SU-DHL-6 (cell line): ENCODE measurements around the gene PCP2.

ENCODE experiments used
- H2AFZ ChIP-seq: fragments of 200-600 bp; sonication (generic); 2 replicates; pipeline ENCODE4 v1.6.1; 2014; ENCODE audit warnings: low read depth, mild to moderate bottlenecking, moderate library complexity, mixed read lengths, antibody characterized with exemption, low read length; ENCODE audit not compliant: severe bottlenecking
- H3F3A ChIP-seq: fragments of 200-600 bp; shearing (Covaris generic); 2 replicates; pipeline ENCODE4 v1.6.0; 2016; ENCODE audit warnings: antibody characterized with exemption, mild to moderate bottlenecking; ENCODE audit not compliant: insufficient read depth
- H3K27ac ChIP-seq: fragments of 200-600 bp; sonication (generic); 2 replicates; pipeline ENCODE4 v1.5.1; 2016; ENCODE audit warnings: low read depth, mild to moderate bottlenecking, low read length, moderate library complexity, mixed read lengths
- H3K27me3 ChIP-seq: fragments of 200-600 bp; sonication (generic), shearing (Covaris generic); 2 replicates; pipeline ENCODE4 v1.6.0; 2014; ENCODE audit warnings: mild to moderate bottlenecking, low read length
- H3K36me3 ChIP-seq: fragments of 200-600 bp; sonication (generic); 2 replicates; pipeline ENCODE4 v1.6.1; 2014; ENCODE audit warnings: mild to moderate bottlenecking, low read length, mixed read lengths
- H3K4me2 ChIP-seq: fragments of 300-600, 200-600 bp; shearing (Covaris generic), sonication (generic); 2 replicates; pipeline ENCODE4 v1.6.0; 2014; ENCODE audit warnings: low read length, low read depth, mild to moderate bottlenecking; ENCODE audit not compliant: poor library complexity, severe bottlenecking
- H3K4me3 ChIP-seq: fragments of 200-600 bp; sonication (generic); 2 replicates; pipeline ENCODE4 v1.5.1; 2014; ENCODE audit warnings: antibody characterized with exemption, low read length, mild to moderate bottlenecking, mixed read lengths; ENCODE audit not compliant: insufficient read depth, poor library complexity, severe bottlenecking
- H3K79me2 ChIP-seq: fragments of 200-600 bp; sonication (generic); 2 replicates; pipeline ENCODE4 v1.6.1; 2014; ENCODE audit warnings: mild to moderate bottlenecking, low read length, moderate library complexity; ENCODE audit not compliant: insufficient read depth
- H3K9ac ChIP-seq: fragments of 200-600 bp; sonication (generic); 2 replicates; pipeline ENCODE4 v1.7.0; 2014; ENCODE audit warnings: mild to moderate bottlenecking, low read length
- H3K9me2 ChIP-seq: fragments of 200-600 bp; sonication (generic); replicated peaks from 2 replicates; pipeline ENCODE4 v1.6.1; 2014; ENCODE audit warnings: low read length; ENCODE audit not compliant: insufficient read depth
- H3K9me3 ChIP-seq: fragments of 200-600 bp; sonication (generic); 2 replicates; pipeline ENCODE4 v1.6.1; 2014; ENCODE audit warnings: low read length, mixed read lengths; ENCODE audit not compliant: insufficient read depth
- H4K20me1 ChIP-seq: fragments of 200-600 bp; sonication (generic); 2 replicates; pipeline ENCODE4 v1.6.1; 2014; ENCODE audit warnings: low read depth, mild to moderate bottlenecking, antibody characterized with exemption, low read length, moderate library complexity, mixed read lengths
- EZH2phosphoT487 ChIP-seq: fragments of 200-600 bp; sonication (generic), shearing (Covaris generic); conservative IDR thresholded peaks from 2 replicates; pipeline ENCODE4 v1.6.1; 2018; ENCODE audit warnings: mild to moderate bottlenecking, antibody characterized with exemption, low read length, moderate library complexity, mixed read lengths
- TF ChIP-seq, protein P1 (sequence below): fragments of 200-600 bp; sonication (generic); IDR thresholded peaks from one replicate; pipeline ENCODE4 v1.5.1; 2017; ENCODE audit warnings: antibody characterized with exemption, mild to moderate bottlenecking, low read length, moderate library complexity; ENCODE audit not compliant: insufficient read depth, poor library complexity, severe bottlenecking

Gene PCP2

DNA sequence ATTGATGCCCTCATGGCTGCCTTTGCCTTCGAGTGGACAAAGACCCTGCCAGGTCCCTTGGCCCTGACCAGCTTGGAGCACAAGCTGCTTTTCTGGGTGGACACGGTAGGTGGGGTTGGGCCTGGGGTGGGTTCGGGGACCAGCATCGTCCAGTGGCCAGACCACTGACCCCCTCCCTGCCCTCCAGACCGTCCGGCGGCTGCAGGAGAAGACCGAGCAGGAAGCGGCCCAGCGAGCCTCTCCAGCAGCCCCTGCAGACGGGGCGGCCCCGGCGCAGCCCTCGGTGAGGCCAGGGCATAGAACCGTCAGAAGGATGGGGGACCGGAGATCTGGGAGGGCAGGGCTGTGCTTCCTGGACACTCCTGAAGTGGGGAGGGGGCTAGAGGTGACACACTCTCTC is 27.2 kb downstream of the PCP2 start:
- TF ChIP-seq, protein P1, sequence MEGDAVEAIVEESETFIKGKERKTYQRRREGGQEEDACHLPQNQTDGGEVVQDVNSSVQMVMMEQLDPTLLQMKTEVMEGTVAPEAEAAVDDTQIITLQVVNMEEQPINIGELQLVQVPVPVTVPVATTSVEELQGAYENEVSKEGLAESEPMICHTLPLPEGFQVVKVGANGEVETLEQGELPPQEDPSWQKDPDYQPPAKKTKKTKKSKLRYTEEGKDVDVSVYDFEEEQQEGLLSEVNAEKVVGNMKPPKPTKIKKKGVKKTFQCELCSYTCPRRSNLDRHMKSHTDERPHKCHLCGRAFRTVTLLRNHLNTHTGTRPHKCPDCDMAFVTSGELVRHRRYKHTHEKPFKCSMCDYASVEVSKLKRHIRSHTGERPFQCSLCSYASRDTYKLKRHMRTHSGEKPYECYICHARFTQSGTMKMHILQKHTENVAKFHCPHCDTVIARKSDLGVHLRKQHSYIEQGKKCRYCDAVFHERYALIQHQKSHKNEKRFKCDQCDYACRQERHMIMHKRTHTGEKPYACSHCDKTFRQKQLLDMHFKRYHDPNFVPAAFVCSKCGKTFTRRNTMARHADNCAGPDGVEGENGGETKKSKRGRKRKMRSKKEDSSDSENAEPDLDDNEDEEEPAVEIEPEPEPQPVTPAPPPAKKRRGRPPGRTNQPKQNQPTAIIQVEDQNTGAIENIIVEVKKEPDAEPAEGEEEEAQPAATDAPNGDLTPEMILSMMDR = no peak
- TF ChIP-seq EZH2phosphoT487 = no peak
- Histone ChIP-seq H3F3A (no peaks in the 10 kb centered on the region), H3K4me3 (no peak overlapping the region), H3K4me2 (no peak overlapping the region), H4K20me1 (no peaks in the 10 kb centered on the region), H3K27me3 (no peaks in the 10 kb centered on the region), H3K9ac (no peak overlapping the region), H2AFZ (no peak overlapping the region), H3K9me2 (no peaks in the 10 kb centered on the region), H3K79me2 (no peaks in the 10 kb centered on the region), H3K36me3 (no peaks in the 10 kb centered on the region), H3K9me3 (no peaks in the 10 kb centered on the region), H3K27ac (no peak overlapping the region)

DNA sequence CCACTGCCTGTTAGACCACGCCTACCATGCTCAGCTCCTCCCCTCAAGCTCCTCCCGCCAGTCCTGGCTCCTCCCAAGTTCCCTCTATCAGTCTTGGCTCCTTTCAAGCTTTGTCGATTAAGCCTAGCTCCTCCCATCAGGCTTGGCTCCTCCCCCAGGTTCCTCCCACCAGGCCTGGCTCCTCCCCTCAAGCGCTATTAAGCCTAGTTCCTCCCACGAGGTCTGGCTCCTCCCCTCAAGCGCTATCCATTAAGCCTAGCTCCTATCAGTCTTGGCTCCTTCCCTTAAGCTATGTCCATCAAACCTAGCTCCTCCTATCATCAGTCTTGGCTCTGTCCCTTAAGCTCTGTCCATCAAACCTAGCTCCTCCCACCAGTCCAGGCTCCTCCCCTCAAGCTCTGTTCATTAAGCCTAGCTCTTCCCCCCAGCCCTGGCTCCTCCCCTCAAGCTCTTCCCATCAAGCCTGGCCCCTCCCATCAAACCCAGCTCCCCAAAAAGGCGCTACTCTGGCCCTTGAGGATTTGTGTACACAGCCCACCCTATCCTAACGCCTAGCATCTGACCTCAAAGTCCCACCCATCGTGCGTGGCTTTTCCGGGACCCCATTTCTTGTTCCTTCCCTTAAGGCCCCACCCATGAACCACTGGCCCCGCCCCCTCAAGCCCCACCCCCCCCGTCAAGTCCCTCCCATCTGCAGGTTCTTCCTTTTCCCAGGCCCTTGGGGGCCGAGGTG is 27.9 kb downstream of the PCP2 start:
- Histone ChIP-seq H3F3A (no peaks in the 10 kb centered on the region), H3K36me3 (no peaks in the 10 kb centered on the region), H3K27me3 (no peaks in the 10 kb centered on the region), H3K9me3 (no peaks in the 10 kb centered on the region), H3K27ac (no peak overlapping the region), H3K79me2 (no peaks in the 10 kb centered on the region), H3K4me3 (no peak overlapping the region), H2AFZ (peak overlapping the region; percentile 54), H4K20me1 (no peaks in the 10 kb centered on the region), H3K4me2 (no peak overlapping the region), H3K9me2 (no peaks in the 10 kb centered on the region), H3K9ac (no peak overlapping the region)
- TF ChIP-seq EZH2phosphoT487 = no peak
- TF ChIP-seq, protein P1 = no peak

DNA sequence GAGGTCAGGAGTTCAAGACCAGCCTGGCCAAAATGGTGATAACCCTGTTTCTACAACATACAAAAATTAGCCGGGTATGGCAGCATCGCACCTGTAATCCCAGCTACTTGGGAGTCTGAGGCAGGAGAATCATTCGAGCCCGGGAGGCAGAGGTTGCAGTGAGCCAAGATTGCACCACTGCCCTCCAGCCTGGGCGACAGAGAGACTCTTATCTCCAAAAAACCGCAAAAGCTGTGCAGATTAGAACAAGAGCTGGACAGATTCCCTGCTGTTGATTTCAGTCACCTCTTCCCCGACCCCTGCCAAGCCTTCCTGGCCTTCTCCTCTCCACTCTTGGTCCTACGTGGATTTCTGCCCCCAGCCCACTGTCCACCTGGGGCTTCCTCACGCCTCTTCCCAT is 29.6 kb downstream of the PCP2 start:
- H3K4me3 ChIP-seq = no peak overlapping the region
- H3K36me3 ChIP-seq = no peaks in the 10 kb centered on the region
- no peaks in the 10 kb centered on the region for H3K9me2 ChIP-seq
- H4K20me1 ChIP-seq = no peaks in the 10 kb centered on the region
- H3K4me2 ChIP-seq = no peak overlapping the region
- H3K9me3 ChIP-seq = no peaks in the 10 kb centered on the region
- H3K27me3 ChIP-seq = no peaks in the 10 kb centered on the region
- no peaks in the 10 kb centered on the region for H3K79me2 ChIP-seq
- H3F3A ChIP-seq = no peaks in the 10 kb centered on the region
- no peak overlapping the region for H2AFZ ChIP-seq
- H3K27ac ChIP-seq = no peak overlapping the region
- no peak for TF ChIP-seq EZH2phosphoT487
- TF ChIP-seq, protein P1 = no peak
- no peak overlapping the region for H3K9ac ChIP-seq
